Suprapubic skin (tissue), 4 donors: Measurements from ENCODE around the gene SIGLECL1. TPM values are rescaled to one million over a fixed set of nuclear protein-coding genes. Genes with fewer than 3 reads are reported as not detected.

Experiments used
- DNase-seq, 2 donors: peaks; one replicate each; pipeline ENCODE4 v3.0.0-alpha.2; 2019; ENCODE audit warnings: low spot score in 2 of 2
- H3K27ac ChIP-seq: fragments of 200-600 bp; sonication (generic); one replicate; pipeline ENCODE4 v1.5.1; 2019
- H3K27me3 ChIP-seq: fragments of 200-600 bp; sonication (generic); one replicate; pipeline ENCODE4 v1.5.1; 2019
- H3K36me3 ChIP-seq: fragments of 200-600 bp; sonication (generic); one replicate; pipeline ENCODE4 v1.5.1; 2019
- H3K4me1 ChIP-seq: fragments of 200-600 bp; sonication (generic); one replicate; pipeline ENCODE4 v1.5.1; 2019
- H3K4me3 ChIP-seq: fragments of 200-600 bp; sonication (generic); one replicate; pipeline ENCODE4 v1.5.1; 2019; ENCODE audit warnings: mild to moderate bottlenecking
- H3K9me3 ChIP-seq: fragments of 200-600 bp; sonication (generic); one replicate; pipeline ENCODE4 v1.5.1; 2019
- EP300 ChIP-seq: sonication (generic); formaldehyde crosslinking; IDR thresholded peaks from one replicate; pipeline ENCODE4 v1.6.1; 2017; ENCODE audit warnings: antibody characterized with exemption
- POLR2A ChIP-seq, 2 donors: fragments of 450-650 bp; IDR thresholded peaks; one replicate each; pipeline ENCODE4 v1.6.1; 2017; ENCODE audit warnings: antibody characterized with exemption in 2 of 2, mild to moderate bottlenecking in 2 of 2, moderate library complexity in 2 of 2
- POLR2AphosphoS5 ChIP-seq, 3 donors: sonication (generic); formaldehyde crosslinking; IDR thresholded peaks; one replicate each; pipeline ENCODE4 v1.6.1; 2017; ENCODE audit warnings: antibody characterized with exemption in 3 of 3
- WGBS: methylation state at CpG from one replicate; pipeline ENCODE4 v1.1.5; 2018; 5-methylcytosine and 5-hydroxymethylcytosine counted together
- total RNA-seq, 4 donors: library from RNA; depleted of rRNA; stranded (reverse); fragments of >200 nt; gene quantifications; one replicate each; pipeline ENCODE4 v1.1.0, GENCODE V29; 2016
- TF ChIP-seq, protein P1 (sequence below), 2 donors: fragments of 200-600 bp in 1 of 2; fragments of 450-650 bp in 1 of 2; sonication (generic) in 1 of 2; IDR thresholded peaks; one replicate each; pipeline ENCODE4 v1.5.1; 2016 to 2019; ENCODE audit warnings: antibody characterized with exemption in 2 of 2, mild to moderate bottlenecking in 1 of 2, moderate library complexity in 1 of 2

The SIGLECL1 gene
- total RNA-seq, 4 donors from 2014 or later, result not detected

DNA sequence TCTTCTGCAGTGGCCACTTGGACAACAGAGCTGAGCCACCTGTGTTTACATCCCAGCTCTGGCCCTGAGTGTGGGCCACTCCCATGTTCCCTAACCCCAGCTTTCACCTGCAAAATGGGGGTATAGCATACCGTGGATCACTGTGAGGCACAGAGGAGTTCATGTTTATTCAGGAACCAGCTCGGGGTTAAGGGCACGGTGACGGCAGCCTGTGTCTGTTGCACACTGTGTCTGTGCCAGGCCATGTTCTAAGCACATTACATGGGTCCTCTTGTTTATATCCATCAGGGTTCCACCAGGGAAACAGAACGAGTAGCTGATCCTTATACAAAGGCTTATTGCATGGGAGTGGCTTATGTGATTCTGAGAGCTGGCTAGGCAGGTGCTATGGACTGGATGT is 46.5 kb downstream of the SIGLECL1 start:
- TF ChIP-seq EP300 (no peak), POLR2A (IDR thresholded peaks at IDR 0.05) (no peak), POLR2AphosphoS5 (IDR thresholded peaks at IDR 0.05) (no peak)
- TF ChIP-seq, protein P1, sequence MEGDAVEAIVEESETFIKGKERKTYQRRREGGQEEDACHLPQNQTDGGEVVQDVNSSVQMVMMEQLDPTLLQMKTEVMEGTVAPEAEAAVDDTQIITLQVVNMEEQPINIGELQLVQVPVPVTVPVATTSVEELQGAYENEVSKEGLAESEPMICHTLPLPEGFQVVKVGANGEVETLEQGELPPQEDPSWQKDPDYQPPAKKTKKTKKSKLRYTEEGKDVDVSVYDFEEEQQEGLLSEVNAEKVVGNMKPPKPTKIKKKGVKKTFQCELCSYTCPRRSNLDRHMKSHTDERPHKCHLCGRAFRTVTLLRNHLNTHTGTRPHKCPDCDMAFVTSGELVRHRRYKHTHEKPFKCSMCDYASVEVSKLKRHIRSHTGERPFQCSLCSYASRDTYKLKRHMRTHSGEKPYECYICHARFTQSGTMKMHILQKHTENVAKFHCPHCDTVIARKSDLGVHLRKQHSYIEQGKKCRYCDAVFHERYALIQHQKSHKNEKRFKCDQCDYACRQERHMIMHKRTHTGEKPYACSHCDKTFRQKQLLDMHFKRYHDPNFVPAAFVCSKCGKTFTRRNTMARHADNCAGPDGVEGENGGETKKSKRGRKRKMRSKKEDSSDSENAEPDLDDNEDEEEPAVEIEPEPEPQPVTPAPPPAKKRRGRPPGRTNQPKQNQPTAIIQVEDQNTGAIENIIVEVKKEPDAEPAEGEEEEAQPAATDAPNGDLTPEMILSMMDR (IDR thresholded peaks at IDR 0.05), result no peak
- 73% methylated on average over 5 of the region's 5 CpGs for WGBS
- Histone ChIP-seq H3K27me3 (peaks cover 42% of the 10 kb centered on the region), H3K4me3 (no peak overlapping the region), H3K4me1 (no peaks in the 10 kb centered on the region), H3K27ac (no peak overlapping the region), H3K36me3 (no peaks in the 10 kb centered on the region), H3K9me3 (peaks cover 4% of the 10 kb centered on the region)
- DNase-seq, result peak in 1 of 2 donors; percentile 58

DNA sequence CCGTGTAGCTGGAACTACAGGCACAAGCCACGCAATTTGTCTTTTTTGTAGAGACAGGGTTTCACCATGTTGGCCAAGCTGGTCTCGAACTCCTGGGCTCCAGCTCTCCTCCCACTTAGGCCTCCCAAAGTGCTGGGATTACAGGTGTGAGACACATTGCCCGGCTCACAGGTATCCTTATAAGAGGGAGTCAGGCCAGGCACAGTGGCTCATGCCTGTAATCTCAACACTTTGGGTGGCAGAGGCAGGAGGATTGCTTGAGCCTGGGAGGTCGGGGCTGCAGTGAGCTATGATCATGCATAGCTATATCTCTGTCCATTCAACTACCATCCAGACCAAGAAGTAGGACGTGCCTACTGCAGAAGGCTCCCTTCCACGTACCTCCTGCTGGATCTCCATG is 50.4 kb downstream of the SIGLECL1 start:
- no peak overlapping the region for H3K27ac ChIP-seq
- H3K4me3 ChIP-seq, result no peak overlapping the region
- no peaks in the 10 kb centered on the region for H3K36me3 ChIP-seq
- TF ChIP-seq POLR2A (IDR thresholded peaks at IDR 0.05), result no peak
- 65% methylated on average over 6 of the region's 7 CpGs for WGBS
- H3K27me3 ChIP-seq, result peaks cover 20% of the 10 kb centered on the region
- DNase-seq, result peak in 1 of 2 donors; percentile 67
- H3K4me1 ChIP-seq, result no peaks in the 10 kb centered on the region
- peaks cover 11% of the 10 kb centered on the region for H3K9me3 ChIP-seq

DNA sequence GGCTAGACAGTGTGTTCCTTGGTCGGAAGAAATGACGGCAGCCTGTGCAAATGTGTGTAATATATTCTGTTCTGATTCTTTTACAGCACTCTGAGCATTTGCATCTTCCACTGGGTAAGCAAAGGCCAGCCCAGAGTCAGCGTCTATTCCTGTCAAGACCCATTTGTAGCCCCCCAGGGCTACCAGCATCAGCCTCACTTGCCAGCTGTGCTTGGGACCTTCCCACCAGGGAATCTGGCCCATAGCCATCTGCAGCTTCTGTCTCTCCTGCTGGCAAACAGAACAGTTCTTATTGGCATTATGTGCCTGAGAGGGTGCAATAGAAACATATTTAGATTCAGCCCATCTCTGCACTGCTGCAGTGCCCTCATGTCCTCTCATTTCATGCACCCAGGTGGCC is 54.6 kb downstream of the SIGLECL1 start:
- TF ChIP-seq POLR2AphosphoS5 (IDR thresholded peaks at IDR 0.05) (no peak), POLR2A (IDR thresholded peaks at IDR 0.05) (no peak), EP300 (no peak)
- TF ChIP-seq, protein P1 (IDR thresholded peaks at IDR 0.05), result no peak
- 76% methylated on average over 3 of the region's 3 CpGs for WGBS

DNA sequence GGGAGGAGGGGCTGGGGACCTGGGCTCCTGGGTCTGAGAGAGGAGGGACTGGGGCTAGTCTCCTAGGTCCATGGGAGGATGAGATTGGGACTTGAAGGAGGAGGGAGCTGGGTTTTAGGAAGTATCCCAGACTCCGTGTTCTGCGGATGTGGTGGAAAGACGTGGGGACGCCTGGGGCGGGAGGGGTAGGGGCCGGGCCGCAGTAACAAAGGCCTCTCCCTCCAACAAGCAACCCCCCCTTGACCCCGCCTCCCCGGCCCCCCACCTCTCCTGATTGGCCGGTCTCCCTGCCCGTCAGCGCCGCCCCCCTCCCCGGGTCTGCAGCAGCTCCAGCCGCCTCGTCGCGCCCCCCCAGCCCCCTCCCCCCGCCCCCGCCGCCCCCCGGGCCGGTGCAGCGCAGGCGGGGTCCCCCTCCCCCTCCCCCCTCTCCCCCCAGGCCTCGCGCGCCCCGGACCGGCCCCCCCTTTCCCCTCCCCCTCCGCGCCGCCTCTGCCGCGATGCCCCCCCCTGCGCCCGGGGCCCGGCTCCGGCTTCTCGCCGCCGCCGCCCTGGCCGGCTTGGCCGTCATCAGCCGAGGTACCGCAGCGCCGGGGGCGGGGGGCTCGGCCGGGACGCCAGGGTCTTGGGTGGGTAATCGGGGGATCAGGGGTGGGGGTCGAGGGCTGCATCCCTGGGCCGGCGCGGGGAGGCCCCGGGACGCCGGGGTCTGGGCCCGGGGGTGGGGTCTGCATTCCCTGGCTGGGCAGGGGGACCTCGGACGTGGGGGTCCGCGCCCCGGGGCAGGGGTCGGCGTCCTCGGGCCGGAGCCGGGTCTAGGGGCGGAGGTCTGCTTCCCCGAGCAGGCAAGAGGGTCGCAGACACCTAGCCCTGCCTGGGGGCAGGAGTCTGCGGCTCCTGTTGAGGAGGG is 60.7 kb downstream of the SIGLECL1 start, which contains the start of gene IGLON5:
Gene IGLON5 (plus strand): TSS at position 294 of the 907 bp plus-strand sequence. CDS start 204 bp downstream, at position 498.
- Histone ChIP-seq H3K27me3 (peaks cover 67% of the 10 kb centered on the region), H3K27ac (no peak within 1 kb of the TSS), H3K36me3 (no peaks in the 10 kb centered on the region), H3K4me1 (peaks cover 4% of the 10 kb centered on the region), H3K9me3 (peaks cover 10% of the 10 kb centered on the region), H3K4me3 (no peak within 1 kb of the TSS)
- TF ChIP-seq POLR2A (IDR thresholded peaks at IDR 0.05), result no peak
- TF ChIP-seq POLR2AphosphoS5 (IDR thresholded peaks at IDR 0.05), result no peak
- TF ChIP-seq EP300, result no peak
- TF ChIP-seq, protein P1 (IDR thresholded peaks at IDR 0.05), result no peak
- WGBS, result 0% methylated on average over 2 of the region's 76 CpGs
- no peak for DNase-seq

More for the DNA sequence above, 54.6 kb downstream of the SIGLECL1 start:
- no peak overlapping the region for H3K4me3 ChIP-seq
- peak in 1 of 2 donors; percentile 29 for DNase-seq
- H3K9me3 ChIP-seq, result peaks cover 24% of the 10 kb centered on the region
- H3K27me3 ChIP-seq, result peaks cover 40% of the 10 kb centered on the region
- no peaks in the 10 kb centered on the region for H3K4me1 ChIP-seq
- no peak overlapping the region for H3K27ac ChIP-seq
- H3K36me3 ChIP-seq, result no peaks in the 10 kb centered on the region

DNA sequence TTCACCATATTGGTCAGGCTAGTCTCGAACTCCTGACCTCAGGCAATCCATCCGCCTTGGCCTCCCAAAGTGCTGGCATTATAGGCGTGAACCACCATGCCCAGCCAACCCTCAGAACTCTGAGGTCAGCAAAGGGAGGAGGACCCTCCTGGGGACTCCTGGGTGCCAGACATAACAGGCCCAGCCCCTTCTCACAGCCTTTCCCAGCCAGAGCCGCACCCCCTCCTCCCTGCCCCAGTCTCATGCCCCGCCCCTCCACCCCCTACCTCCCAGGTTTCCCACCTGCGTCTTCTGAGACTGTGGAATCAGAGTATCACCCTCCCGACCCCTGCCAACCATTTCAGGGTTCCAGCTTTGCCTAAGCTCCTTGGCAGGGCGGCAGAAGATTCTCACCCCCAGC is 65.8 kb downstream of the SIGLECL1 start:
- no peak for DNase-seq
- H3K9me3 ChIP-seq, result no peaks in the 10 kb centered on the region
- WGBS, result 59% methylated on average over 8 of the region's 8 CpGs
- H3K36me3 ChIP-seq, result no peaks in the 10 kb centered on the region
- H3K27me3 ChIP-seq, result peaks cover 47% of the 10 kb centered on the region
- peaks cover 3% of the 10 kb centered on the region for H3K4me1 ChIP-seq
- no peak overlapping the region for H3K27ac ChIP-seq
- H3K4me3 ChIP-seq, result no peak overlapping the region
- TF ChIP-seq EP300 (no peak), POLR2AphosphoS5 (IDR thresholded peaks at IDR 0.05) (no peak), POLR2A (IDR thresholded peaks at IDR 0.05) (no peak)
- TF ChIP-seq, protein P1 (IDR thresholded peaks at IDR 0.05), result no peak
